Measurements from ENCODE around the gene CYP46A1.

CYP46A1 gene

GRCh38 chr14:99684410-99684934 lies 374 bp downstream of the CYP46A1 start:
- TF ChIP-seq ZBTB7A (IDR thresholded peaks at IDR 0.05; ENCODE audit: low read depth): peak; percentile 43; the same call in 1 of the 2 replicates
- TF ChIP-seq REST (IDR thresholded peaks at IDR 0.05; ENCODE audit: low read depth): no peak

GRCh38 chr14:99685151-99685591 lies 1.1 kb downstream of the CYP46A1 start:
- TF ChIP-seq EGR1 (IDR thresholded peaks at IDR 0.05): no peak
- no peak for TF ChIP-seq NFIC (IDR thresholded peaks at IDR 0.05)
- TF ChIP-seq RAD21 (IDR thresholded peaks at IDR 0.05; ENCODE audit: low read depth): no peak
- no peak for TF ChIP-seq ZBTB7A (IDR thresholded peaks at IDR 0.05; ENCODE audit: low read depth)
- TF ChIP-seq CEBPB (IDR thresholded peaks at IDR 0.05): no peak
- no peak for TF ChIP-seq CREB1 (IDR thresholded peaks at IDR 0.05; ENCODE audit: low read depth)
- TF ChIP-seq TAF1 (IDR thresholded peaks at IDR 0.05; ENCODE audit: low read depth): no peak

GRCh38 chr14:99685596-99685995 lies 1.5 kb downstream of the CYP46A1 start:
- TF ChIP-seq FOXM1 (IDR thresholded peaks at IDR 0.05; ENCODE audit: borderline replicate concordance, low read depth): no peak
- no peak for TF ChIP-seq CREB1 (IDR thresholded peaks at IDR 0.05; ENCODE audit: low read depth)
- no peak for TF ChIP-seq EP300 (IDR thresholded peaks at IDR 0.05; ENCODE audit: borderline replicate concordance)
- TF ChIP-seq TAF1 (IDR thresholded peaks at IDR 0.05; ENCODE audit: low read depth): no peak
- TF ChIP-seq, protein P1, sequence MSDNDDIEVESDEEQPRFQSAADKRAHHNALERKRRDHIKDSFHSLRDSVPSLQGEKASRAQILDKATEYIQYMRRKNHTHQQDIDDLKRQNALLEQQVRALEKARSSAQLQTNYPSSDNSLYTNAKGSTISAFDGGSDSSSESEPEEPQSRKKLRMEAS (IDR thresholded peaks at IDR 0.05): no peak
- TF ChIP-seq TEAD4 (IDR thresholded peaks at IDR 0.05): no peak
- no peak for TF ChIP-seq EGR1 (IDR thresholded peaks at IDR 0.05)
- TF ChIP-seq REST (IDR thresholded peaks at IDR 0.05; ENCODE audit: low read depth): no peak
- TF ChIP-seq, protein P2, sequence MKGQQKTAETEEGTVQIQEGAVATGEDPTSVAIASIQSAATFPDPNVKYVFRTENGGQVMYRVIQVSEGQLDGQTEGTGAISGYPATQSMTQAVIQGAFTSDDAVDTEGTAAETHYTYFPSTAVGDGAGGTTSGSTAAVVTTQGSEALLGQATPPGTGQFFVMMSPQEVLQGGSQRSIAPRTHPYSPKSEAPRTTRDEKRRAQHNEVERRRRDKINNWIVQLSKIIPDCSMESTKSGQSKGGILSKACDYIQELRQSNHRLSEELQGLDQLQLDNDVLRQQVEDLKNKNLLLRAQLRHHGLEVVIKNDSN (IDR thresholded peaks at IDR 0.05): no peak
- TF ChIP-seq CEBPB (IDR thresholded peaks at IDR 0.05): no peak
- TF ChIP-seq NFIC (IDR thresholded peaks at IDR 0.05): no peak
- TF ChIP-seq TCF12 (IDR thresholded peaks at IDR 0.05; ENCODE audit: low read depth): no peak
- no peak for TF ChIP-seq ZBTB7A (IDR thresholded peaks at IDR 0.05; ENCODE audit: low read depth)

DNA sequence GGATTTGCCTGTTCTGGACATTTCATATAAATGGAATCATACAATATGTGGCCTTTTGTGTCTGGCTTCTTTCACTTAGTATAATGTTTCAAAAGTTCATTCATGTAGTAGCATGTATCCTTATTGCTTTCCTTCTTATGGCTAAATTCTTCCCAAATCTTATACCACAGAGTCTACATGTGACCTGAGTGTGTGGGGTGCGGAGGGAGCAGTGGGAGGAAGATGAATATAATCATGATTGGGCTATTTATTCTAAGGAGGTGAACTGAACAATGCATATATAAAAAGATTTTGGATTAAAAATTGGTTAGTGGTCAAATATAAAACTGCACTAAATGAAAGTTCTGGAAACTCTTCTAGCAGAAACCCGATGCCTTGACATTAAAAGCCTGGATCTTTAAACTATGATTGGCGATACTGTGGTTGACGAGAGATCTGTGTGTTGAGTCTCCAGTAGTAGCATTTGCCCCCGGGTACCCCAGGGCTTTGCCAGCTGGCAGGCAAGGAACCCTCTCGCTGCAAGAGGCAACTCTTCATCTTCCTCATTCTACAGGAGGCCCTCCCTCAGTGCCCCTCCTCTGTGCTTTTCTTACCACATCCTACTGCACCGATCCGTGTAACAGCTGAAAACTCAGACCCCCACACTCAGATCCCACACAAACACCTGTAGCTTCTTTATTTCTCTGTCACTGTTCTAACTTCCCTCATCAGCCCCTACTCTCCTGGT lies 2.6 kb downstream of the CYP46A1 start:
- TF ChIP-seq FOXM1 (IDR thresholded peaks at IDR 0.05; ENCODE audit: borderline replicate concordance, low read depth): no peak
- no peak for TF ChIP-seq ZBTB7A (IDR thresholded peaks at IDR 0.05; ENCODE audit: low read depth)
- TF ChIP-seq TCF12 (IDR thresholded peaks at IDR 0.05; ENCODE audit: low read depth): no peak

DNA sequence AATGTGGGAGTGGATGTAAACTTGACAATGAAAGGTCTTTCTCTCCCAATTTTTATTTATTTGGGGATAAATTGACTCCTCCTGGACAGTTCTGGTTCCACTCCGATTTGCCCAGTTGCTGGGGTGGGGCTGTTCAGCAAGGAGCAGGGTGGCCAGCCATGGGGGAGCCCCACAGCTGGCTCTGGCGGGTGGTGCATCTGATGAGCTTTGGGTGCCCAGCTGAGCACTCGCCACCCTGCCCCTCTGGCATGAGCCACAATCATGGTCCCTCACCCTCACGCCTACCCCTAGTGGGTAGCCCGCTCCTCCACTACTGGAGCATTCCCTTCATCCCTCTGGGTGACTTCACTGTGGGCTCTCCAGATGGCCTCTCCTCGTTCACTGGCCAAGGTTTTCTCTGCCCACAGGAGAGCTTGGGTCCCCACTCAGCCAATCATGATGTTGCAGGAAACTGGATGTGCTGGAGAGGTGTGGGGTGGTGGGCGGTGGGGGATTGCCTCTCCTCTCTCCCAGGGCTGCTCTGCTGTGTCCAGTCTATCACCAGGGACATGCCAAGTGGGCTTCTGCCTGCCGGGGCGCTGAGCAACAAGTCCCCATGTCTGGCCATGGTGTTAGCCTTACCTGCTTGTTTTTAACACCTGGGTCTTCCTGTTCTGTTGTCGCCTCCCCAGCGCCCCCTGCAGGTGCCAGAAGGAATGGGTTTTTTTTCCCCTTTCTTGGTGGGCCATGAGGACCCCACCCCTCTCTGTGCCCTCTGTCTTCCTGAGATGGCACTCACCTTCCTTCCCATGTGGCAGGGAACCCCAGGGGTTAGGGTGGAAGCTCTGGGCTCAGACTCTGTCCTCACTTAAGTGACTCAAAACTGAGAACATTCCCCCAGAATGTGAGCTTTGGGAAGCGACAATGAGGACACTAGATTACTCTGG lies 3.4 kb downstream of the CYP46A1 start:
- TF ChIP-seq EP300 (IDR thresholded peaks at IDR 0.05; ENCODE audit: borderline replicate concordance): no peak
- TF ChIP-seq CREB1 (IDR thresholded peaks at IDR 0.05; ENCODE audit: low read depth): no peak
- peak; percentile 60 for TF ChIP-seq RAD21 (IDR thresholded peaks at IDR 0.05; ENCODE audit: low read depth)
- peak; percentile 100 for TF ChIP-seq ZBTB7A (IDR thresholded peaks at IDR 0.05; ENCODE audit: low read depth)

GRCh38 chr14:99688210-99688581 lies 4.1 kb downstream of the CYP46A1 start:
- no peak for TF ChIP-seq CREB1 (IDR thresholded peaks at IDR 0.05; ENCODE audit: low read depth)
- no peak for TF ChIP-seq TAF1 (IDR thresholded peaks at IDR 0.05; ENCODE audit: low read depth)
- TF ChIP-seq TCF12 (IDR thresholded peaks at IDR 0.05; ENCODE audit: low read depth): no peak
- no peak for TF ChIP-seq FOXM1 (IDR thresholded peaks at IDR 0.05; ENCODE audit: borderline replicate concordance, low read depth)
- no peak for TF ChIP-seq TEAD4 (IDR thresholded peaks at IDR 0.05)
- TF ChIP-seq, protein P1 (IDR thresholded peaks at IDR 0.05): no peak
- TF ChIP-seq EP300 (IDR thresholded peaks at IDR 0.05; ENCODE audit: borderline replicate concordance): no peak
- TF ChIP-seq REST (IDR thresholded peaks at IDR 0.05; ENCODE audit: low read depth): no peak
- TF ChIP-seq EGR1 (IDR thresholded peaks at IDR 0.05): no peak
- TF ChIP-seq, protein P2 (IDR thresholded peaks at IDR 0.05): no peak
- TF ChIP-seq RAD21 (IDR thresholded peaks at IDR 0.05; ENCODE audit: low read depth): no peak
- no peak for TF ChIP-seq NFIC (IDR thresholded peaks at IDR 0.05)
- TF ChIP-seq YY1 (IDR thresholded peaks at IDR 0.05; ENCODE audit: low read depth): no peak
- no peak for TF ChIP-seq ZBTB7A (IDR thresholded peaks at IDR 0.05; ENCODE audit: low read depth)
- no peak for TF ChIP-seq CEBPB (IDR thresholded peaks at IDR 0.05)
